Upper lobe of left lung (tissue), 4 donors: ENCODE data around the gene SCAI.
"Not testable (repeated sequence)": the region's sequence is repeated elsewhere in the genome, so short reads cannot be mapped to it uniquely, and the experiment has no call there.

Source experiments
- CTCF ChIP-seq, 6 experiments: fragments of 450-650 bp in 4 of 6; fragments of 200-600 bp in 2 of 6; sonication (generic) in 2 of 6; IDR thresholded peaks; one replicate each; pipeline ENCODE4 v1.5.1; 2016 to 2019; ENCODE audit warnings: antibody characterized with exemption in 6 of 6
- EP300 ChIP-seq, 4 donors: sonication (generic); formaldehyde crosslinking; IDR thresholded peaks; one replicate each; pipeline ENCODE4 v1.5.1; 2017; ENCODE audit warnings: antibody characterized with exemption in 4 of 4, control low read depth in 2 of 4
- POLR2A ChIP-seq, 4 donors: fragments of 450-650 bp; IDR thresholded peaks; one replicate each; pipeline ENCODE4 v1.5.1; 2016 to 2017; ENCODE audit warnings: antibody characterized with exemption in 4 of 4, mild to moderate bottlenecking in 2 of 4
- POLR2AphosphoS5 ChIP-seq, 2 donors: sonication (generic); formaldehyde crosslinking; IDR thresholded peaks; one replicate each; pipeline ENCODE4 v1.5.1; 2017; ENCODE audit warnings: antibody characterized with exemption in 2 of 2

- not testable (repeated sequence) for TF ChIP-seq CTCF, EP300, POLR2A, POLR2AphosphoS5 (IDR thresholded peaks at IDR 0.05)
Observed at GRCh38 chr9:125118696-125119095, 24.6 kb downstream of the SCAI start.
